Stimulated activated CD4-positive, alpha-beta T cell treated with anti-CD3 and anti-CD28 coated beads, Interleukin-15, amount 100 ng/mL, for 24 hours (primary cell): ENCODE measurements around the gene RAPGEF6.
"Not testable (repeated sequence)": the region's sequence is repeated elsewhere in the genome, so short reads cannot be mapped to it uniquely, and the experiment has no call there.

Experiments
- DNase-seq: peaks from one replicate; pipeline ENCODE4 v3.0.0-alpha.2; 2020

The RAPGEF6 gene

GRCh38 chr5:131384173-131384572 lies 250.9 kb downstream of the RAPGEF6 start:
- no peak for DNase-seq

DNA sequence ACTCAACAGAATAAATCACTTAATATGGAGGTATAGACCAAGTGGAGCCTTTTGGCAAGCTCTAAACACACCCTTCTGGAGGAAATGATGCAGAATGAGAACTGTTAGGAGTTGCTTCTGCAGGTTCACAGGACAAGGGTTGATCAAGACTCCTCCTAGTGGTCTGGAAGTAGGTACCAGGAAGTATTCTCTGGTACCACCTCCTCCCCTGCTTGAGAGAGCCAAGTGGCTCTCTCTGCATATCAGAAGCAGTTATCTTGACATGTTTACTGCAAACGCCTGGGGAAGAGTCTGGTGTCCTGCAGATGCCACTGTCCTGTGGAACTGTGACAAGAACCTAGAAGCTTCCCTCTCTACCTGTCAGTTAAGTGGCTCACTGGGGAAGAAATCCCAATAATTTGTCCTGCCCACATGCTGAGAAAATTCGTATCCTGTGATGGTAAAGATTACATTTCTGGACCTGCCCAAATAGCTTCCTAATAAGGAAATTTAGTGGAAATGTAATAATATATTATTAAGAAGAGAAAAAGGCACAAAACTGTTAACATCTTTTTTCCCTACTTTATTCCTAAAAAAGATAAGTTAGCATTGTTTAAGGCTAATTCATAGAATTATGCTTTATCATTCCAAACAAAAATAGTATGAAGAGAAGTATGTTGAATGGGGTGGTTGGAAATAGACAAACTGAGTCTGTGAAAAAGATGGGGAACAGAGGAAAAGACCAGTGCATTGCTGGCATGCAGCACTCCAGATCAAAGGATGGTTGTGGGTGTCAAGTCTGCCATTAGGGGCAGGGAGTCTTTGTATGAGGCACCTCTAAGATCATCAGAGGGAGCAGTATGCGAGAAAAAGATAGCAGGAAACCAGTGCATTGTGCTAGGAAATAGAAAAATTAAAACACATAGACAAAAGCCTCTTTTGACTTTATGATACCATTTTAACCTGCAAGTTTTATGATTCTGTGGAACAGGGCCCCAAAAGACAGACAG lies 252.3 kb downstream of the RAPGEF6 start:
- DNase-seq, result peak; percentile 40

GRCh38 chr5:131381777-131382176 lies 253.3 kb downstream of the RAPGEF6 start:
- peak; percentile 32 for DNase-seq

- DNase-seq, result no peak
These were observed 254.0 kb downstream of the RAPGEF6 start for GRCh38 chr5:131381021-131381420.

DNA sequence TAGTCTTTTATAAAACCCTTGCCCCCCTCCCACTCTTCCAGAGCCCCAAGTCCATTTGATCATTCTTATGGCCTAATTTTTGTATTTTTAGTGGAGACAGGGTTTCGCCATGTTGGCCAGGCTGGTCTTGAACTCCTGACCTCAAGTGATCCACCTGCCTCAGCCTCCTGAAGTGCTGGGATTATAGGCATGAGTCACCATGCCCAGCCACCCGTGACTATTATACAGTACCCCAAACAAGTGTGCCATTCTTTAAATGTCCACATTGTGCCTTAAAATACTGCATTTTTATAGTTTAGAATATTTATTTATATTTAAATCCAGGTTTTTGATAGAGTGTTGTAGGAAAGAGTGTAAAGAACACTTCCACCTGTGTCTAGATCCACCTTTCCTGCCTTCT lies 254.8 kb downstream of the RAPGEF6 start:
- not testable (repeated sequence) for DNase-seq

DNA sequence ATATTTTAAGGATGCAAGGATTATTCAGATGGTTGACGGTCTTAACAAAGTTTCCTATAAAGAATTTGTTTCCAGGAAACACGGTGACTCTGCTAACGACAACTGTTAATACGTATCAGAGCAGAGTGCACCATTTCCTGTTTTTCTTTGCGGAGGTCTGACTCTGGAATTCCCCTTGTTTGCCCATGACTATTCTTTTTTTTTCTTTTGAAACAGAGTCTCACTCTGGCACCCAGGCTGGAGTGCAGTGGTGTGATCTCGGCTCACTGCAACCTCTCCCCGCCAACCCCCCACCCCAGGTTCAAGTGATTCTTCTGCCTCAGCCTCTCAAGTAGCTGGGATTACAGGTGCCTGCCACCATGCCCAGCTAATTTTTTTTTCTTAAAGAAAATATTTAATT lies 255.3 kb downstream of the RAPGEF6 start:
- peak; percentile 63 for DNase-seq

- no peak for DNase-seq
These were observed 256.1 kb downstream of the RAPGEF6 start for GRCh38 chr5:131378721-131379541.

- DNase-seq, result no peak
These were observed 257.2 kb downstream of the RAPGEF6 start for GRCh38 chr5:131377785-131378325.

- DNase-seq, result no peak
These were observed 257.7 kb downstream of the RAPGEF6 start for GRCh38 chr5:131377346-131377745.

DNA sequence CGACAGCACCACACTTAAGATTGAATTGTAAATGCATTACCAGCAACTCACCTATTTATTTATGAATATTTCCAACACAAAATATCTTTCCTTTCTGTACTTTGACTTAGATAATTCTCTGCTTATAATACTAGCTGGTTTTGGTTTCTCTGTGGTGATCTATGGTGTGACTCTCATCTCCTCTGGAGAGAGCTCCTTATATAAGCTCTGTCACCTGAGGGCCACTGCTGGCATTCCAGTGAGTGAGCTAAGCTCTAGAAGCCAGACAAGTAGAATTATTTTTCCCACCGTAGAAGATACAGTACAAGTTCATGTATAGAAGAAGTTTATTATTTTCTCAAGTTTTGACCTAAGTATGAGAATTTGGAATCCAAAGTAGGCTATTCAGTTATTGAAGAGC lies 259.7 kb downstream of the RAPGEF6 start:
- DNase-seq, result no peak
